ENCODE data around the gene ANKS1B. TPM values are rescaled to one million over a fixed set of nuclear protein-coding genes. Genes with fewer than 3 reads are reported as not detected.

The ANKS1B gene
- total RNA-seq, 1 donor from 2014 or later = 0.46 TPM

DNA sequence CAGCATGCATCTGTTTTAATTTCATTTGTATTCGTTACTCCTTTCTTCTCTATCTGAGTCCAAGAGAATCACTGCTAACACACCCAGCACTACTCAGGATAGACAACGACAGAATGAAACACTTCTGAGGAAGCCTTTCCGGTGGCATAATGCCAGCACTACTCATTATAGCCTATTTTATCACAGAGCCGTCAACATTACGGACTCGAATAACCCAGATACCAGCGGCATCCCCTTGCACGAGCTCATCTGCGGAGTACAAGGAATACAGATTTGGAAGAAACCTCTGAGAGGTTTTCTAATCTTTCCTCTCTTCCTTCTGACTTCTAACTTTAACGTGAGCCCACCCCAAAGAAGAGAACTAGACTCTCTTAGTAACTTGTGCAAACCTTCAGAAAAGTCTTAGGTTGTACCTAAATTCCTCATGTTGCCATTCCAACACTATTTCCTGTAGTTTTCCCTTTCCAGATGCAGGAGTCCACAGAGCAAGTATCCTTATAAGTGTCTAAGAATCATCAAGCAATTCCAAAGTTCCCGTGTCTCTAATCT is 1091.5 kb downstream of the ANKS1B start:
- no peak for DNase-seq (ENCODE audit: low read depth)
- no peak overlapping the region for H3K4me3 ChIP-seq (ENCODE audit: low read depth, low read length)
- TF ChIP-seq, protein P1, sequence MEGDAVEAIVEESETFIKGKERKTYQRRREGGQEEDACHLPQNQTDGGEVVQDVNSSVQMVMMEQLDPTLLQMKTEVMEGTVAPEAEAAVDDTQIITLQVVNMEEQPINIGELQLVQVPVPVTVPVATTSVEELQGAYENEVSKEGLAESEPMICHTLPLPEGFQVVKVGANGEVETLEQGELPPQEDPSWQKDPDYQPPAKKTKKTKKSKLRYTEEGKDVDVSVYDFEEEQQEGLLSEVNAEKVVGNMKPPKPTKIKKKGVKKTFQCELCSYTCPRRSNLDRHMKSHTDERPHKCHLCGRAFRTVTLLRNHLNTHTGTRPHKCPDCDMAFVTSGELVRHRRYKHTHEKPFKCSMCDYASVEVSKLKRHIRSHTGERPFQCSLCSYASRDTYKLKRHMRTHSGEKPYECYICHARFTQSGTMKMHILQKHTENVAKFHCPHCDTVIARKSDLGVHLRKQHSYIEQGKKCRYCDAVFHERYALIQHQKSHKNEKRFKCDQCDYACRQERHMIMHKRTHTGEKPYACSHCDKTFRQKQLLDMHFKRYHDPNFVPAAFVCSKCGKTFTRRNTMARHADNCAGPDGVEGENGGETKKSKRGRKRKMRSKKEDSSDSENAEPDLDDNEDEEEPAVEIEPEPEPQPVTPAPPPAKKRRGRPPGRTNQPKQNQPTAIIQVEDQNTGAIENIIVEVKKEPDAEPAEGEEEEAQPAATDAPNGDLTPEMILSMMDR (conservative IDR thresholded peaks at IDR 0.05; ENCODE audit: low read depth, low read length) = no peak

DNA sequence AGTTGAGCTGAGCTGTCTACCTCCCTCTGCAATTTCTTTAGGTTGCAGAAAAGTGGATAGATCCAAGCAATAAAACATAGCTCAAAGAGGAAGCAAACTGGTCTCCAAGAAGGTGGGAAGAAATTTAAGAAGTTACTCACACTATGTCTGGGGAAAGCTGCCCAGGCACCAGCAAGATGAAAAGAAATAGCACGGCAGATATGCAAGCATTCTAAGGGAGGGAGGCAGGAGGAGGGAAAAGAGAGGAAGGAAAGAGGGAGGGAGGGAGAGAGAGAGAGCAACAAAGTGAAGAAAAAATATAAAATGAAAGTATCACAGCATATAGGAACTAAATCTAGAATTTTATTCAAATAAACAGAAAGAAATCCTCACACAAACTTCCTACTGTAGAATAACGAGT is 1099.0 kb downstream of the ANKS1B start:
- H3K4me3 ChIP-seq (ENCODE audit: low read depth, low read length) = no peak overlapping the region
- TF ChIP-seq, protein P1 (conservative IDR thresholded peaks at IDR 0.05; ENCODE audit: low read depth, low read length) = no peak
- DNase-seq (ENCODE audit: low read depth) = no peak

DNA sequence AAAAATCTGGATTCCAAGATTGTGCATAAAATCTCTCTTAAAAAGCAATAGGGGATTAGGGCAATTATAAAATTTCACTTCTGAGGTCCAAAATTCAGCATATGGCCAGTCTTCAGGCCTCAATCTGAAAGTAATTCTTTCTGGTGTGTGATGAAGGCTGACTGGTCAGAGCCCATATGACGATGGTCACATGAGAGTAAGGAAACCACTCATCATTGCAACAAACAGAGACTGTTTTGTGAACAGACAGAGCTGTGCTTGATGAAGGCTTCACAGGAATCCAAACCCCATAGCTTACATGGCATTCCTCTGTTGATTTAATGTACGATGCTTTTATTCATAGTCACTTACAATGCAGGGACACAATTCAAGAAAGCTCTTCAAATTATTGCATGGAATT is 1101.5 kb downstream of the ANKS1B start:
- TF ChIP-seq, protein P1 (conservative IDR thresholded peaks at IDR 0.05; ENCODE audit: low read depth, low read length) = no peak
- no peak overlapping the region for H3K4me3 ChIP-seq (ENCODE audit: low read depth, low read length)
- DNase-seq (ENCODE audit: low read depth) = no peak

DNA sequence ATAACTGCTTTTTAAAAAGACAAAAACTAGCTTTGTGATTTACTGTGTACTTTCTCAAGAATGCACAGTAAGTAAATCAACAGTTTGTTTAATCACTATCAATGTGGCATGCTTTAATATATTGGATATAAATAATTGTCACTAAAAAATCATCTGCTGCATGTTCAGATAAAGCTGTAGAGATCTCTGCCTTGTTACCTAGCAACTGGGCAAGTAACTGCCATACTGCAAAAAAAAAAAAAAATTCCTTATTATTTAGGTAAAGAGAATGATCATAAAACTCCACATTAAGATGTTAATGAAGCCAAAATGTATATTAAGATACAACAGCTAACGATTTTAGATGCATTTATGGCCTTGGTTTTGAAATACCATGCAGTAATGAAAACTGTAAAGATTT is 1102.2 kb downstream of the ANKS1B start:
- DNase-seq (ENCODE audit: low read depth) = no peak
- H3K4me3 ChIP-seq (ENCODE audit: low read depth, low read length) = no peak overlapping the region
- TF ChIP-seq, protein P1 (conservative IDR thresholded peaks at IDR 0.05; ENCODE audit: low read depth, low read length) = no peak

DNA sequence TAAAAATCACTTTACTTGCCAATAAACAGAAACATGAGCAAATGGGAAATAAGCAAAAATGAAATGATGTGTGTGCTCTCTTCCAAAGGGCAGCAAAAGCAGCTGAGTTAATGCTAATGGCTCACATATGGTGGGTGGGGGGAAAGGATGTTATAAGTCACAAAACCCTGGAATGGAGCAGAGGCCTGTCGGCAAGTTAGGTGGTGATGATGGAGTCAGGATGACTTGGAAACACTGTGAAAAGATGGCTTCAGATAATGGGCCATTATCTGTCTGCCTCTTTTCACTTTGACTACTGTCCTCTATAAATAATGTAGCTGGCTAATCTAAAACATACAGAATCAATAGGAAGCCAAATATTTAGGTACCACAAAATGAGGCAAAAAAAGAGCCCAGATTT is 1111.0 kb downstream of the ANKS1B start:
- TF ChIP-seq, protein P1 (conservative IDR thresholded peaks at IDR 0.05; ENCODE audit: low read depth, low read length) = no peak
- no peak overlapping the region for H3K4me3 ChIP-seq (ENCODE audit: low read depth, low read length)
- DNase-seq (ENCODE audit: low read depth) = no peak

DNA sequence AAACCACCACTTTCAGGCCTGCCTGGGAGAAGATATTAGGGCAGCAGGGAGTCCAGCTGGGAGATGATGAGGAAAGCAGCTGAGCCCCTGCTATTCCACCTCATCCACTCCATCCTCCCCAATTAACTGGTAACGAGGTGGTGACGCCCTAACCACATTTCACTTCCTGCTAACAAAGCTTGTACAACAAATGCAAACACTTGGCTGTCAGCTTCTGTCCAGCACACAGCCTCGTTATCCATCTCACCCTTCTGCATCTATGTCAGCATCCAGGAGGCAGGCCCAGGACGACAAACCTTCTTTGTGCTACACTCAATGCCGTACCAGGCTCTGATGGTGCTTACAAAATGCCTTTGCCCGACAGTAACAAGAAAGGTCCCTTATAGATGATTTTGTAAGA is 1114.2 kb downstream of the ANKS1B start:
- H3K4me3 ChIP-seq (ENCODE audit: low read depth, low read length) = no peak overlapping the region
- DNase-seq (ENCODE audit: low read depth) = no peak
- TF ChIP-seq, protein P1 (conservative IDR thresholded peaks at IDR 0.05; ENCODE audit: low read depth, low read length) = no peak

DNA sequence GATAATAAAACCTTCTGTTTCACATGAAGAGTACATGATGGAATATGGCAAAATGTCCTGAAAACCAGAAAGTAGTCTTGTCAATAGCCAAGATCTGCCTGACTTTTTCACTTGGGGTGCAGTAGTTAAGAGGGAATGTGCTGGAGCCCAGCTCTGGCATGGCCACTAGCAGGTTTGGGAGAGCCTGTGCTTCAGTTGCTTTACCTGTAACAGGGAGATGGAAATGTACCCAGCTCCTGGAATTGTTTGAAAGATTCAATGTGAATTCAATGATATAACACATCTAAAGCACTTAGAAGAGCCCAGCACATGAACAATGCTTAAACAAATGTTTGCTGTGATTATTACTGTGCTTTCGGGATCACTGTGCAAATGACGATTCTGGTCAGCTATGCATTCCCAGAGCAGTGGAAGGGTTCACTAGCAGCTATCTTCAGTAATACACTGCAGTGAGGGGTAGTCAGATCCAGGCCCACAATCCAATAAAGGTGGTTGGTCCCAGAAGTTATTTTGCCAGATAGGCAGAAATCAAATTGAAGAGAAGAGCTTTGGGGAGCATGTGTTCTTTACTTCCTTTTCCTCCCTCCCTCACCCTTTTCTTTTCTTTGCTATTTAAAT is 1114.7 kb downstream of the ANKS1B start:
- TF ChIP-seq, protein P1 (conservative IDR thresholded peaks at IDR 0.05; ENCODE audit: low read depth, low read length) = no peak

More for the DNA sequence above, 1114.7 kb downstream of the ANKS1B start:
- no peak for DNase-seq (ENCODE audit: low read depth)
- no peak overlapping the region for H3K4me3 ChIP-seq (ENCODE audit: low read depth, low read length)
